Measurements from ENCODE around the gene SUDS3.

DNA sequence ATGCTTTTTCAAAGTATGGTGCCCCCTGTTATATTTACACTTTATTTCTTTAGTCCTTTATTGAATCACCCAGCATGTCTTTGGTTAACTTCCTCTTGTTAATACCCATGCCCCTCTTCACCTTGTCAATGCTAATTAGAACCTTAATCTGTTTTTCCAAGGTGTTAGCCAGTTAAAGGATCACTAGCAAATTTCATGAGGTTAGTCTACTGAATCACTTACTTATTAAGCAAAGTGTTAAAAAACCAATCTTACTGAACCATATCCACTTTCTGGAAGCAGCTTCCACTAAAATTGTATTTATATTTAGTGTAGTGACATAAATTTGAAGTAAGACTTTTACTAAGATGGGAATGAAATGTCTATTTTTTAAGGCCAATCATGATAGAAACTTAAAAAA is 31.5 kb upstream of the SUDS3 start:
- TF ChIP-seq, protein P1, sequence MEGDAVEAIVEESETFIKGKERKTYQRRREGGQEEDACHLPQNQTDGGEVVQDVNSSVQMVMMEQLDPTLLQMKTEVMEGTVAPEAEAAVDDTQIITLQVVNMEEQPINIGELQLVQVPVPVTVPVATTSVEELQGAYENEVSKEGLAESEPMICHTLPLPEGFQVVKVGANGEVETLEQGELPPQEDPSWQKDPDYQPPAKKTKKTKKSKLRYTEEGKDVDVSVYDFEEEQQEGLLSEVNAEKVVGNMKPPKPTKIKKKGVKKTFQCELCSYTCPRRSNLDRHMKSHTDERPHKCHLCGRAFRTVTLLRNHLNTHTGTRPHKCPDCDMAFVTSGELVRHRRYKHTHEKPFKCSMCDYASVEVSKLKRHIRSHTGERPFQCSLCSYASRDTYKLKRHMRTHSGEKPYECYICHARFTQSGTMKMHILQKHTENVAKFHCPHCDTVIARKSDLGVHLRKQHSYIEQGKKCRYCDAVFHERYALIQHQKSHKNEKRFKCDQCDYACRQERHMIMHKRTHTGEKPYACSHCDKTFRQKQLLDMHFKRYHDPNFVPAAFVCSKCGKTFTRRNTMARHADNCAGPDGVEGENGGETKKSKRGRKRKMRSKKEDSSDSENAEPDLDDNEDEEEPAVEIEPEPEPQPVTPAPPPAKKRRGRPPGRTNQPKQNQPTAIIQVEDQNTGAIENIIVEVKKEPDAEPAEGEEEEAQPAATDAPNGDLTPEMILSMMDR (IDR thresholded peaks at IDR 0.05): no peak
- TF ChIP-seq EZH2 (IDR thresholded peaks at IDR 0.05; ENCODE audit: borderline replicate concordance, insufficient read depth, low read depth, low read length, poor library complexity, severe bottlenecking): no peak
